ENCODE results near the gene PRKN. TPM values are rescaled to one million over a fixed set of nuclear protein-coding genes. Genes with fewer than 3 reads are reported as not detected.

Gene PRKN
- total and polyA plus RNA-seq, 2 experiments from 2014 or later, result 0.10 to 0.84 TPM

- TF ChIP-seq ETS1 (IDR thresholded peaks at IDR 0.05), result no peak
- TF ChIP-seq JUNB (IDR thresholded peaks at IDR 0.05; ENCODE audit: unreplicated experiment), result no peak
- no peak for TF ChIP-seq POLR2AphosphoS5 (IDR thresholded peaks at IDR 0.05; ENCODE audit: low read depth)
- no peak for TF ChIP-seq EZH2phosphoT487 (IDR thresholded peaks at IDR 0.05; ENCODE audit: unreplicated experiment)
- TF ChIP-seq ZNF114 (CRISPR knock-in tag; IDR thresholded peaks at IDR 0.05), result no peak
- TF ChIP-seq CTCF (conservative IDR thresholded peaks at IDR 0.05; ENCODE audit: low read depth in 2 of 2), result no peak
- TF ChIP-seq CREB1 (CRISPR knock-in tag; IDR thresholded peaks at IDR 0.05; ENCODE audit: low read depth), result no peak
Observed at GRCh38 chr6:161547617-161548016, 1179.9 kb downstream of the PRKN start (continued).

GRCh38 chr6:161546632-161547031 is 1180.9 kb downstream of the PRKN start:
- peaks cover 3% of the 10 kb centered on the region; the same call in 1 of the 2 replicates for H3K9me2 ChIP-seq (ENCODE audit: insufficient read depth)

GRCh38 chr6:161545741-161546140 is 1181.8 kb downstream of the PRKN start:
- Mint-ChIP-seq H3K4me1 (peaks cover 22% of the 10 kb centered on the region), H3K9me3 (no peaks in the 10 kb centered on the region; the same call in 2 of the 3 replicates), H3K27me3 (ENCODE audit: insufficient read depth, low read depth, poor library complexity) (no peaks in the 10 kb centered on the region), H3K27ac (no peak overlapping the region), H3K4me3 (no peak overlapping the region), H3K36me3 (ENCODE audit: low read depth) (no peaks in the 10 kb centered on the region)
- H3K4me3 ChIP-seq, result no peak overlapping the region
- TF ChIP-seq ZNF462 (CRISPR knock-in tag; IDR thresholded peaks at IDR 0.05) (no peak), CREB1 (CRISPR knock-in tag; IDR thresholded peaks at IDR 0.05; ENCODE audit: low read depth) (no peak), EZH2phosphoT487 (IDR thresholded peaks at IDR 0.05; ENCODE audit: unreplicated experiment) (no peak), POLR2AphosphoS5 (IDR thresholded peaks at IDR 0.05; ENCODE audit: low read depth) (no peak), ZNF331 (CRISPR knock-in tag; IDR thresholded peaks at IDR 0.05; ENCODE audit: low read depth) (no peak)
- no peaks in the 10 kb centered on the region for H3K36me3 ChIP-seq (ENCODE audit: insufficient read depth)
- no peak overlapping the region for H3K4me2 ChIP-seq
- ATAC-seq, result no peak
- H3K79me2 ChIP-seq (replicated peaks; ENCODE audit: insufficient read depth), result no peaks in the 10 kb centered on the region
- no peaks in the 10 kb centered on the region for H3F3A ChIP-seq (replicated peaks; ENCODE audit: low read depth)
- no peak overlapping the region for H2AFZ ChIP-seq
- H3K27me3 ChIP-seq (ENCODE audit: insufficient read depth), result no peaks in the 10 kb centered on the region
- no peak overlapping the region for H3K27ac ChIP-seq (ENCODE audit: low read depth)
- no peaks in the 10 kb centered on the region for H3K9me2 ChIP-seq (ENCODE audit: insufficient read depth)
- 0 out of 2 replicates have a peak, but pooled peaks cover 2% of the 10 kb centered on the region for H3K4me1 ChIP-seq (ENCODE audit: insufficient read depth)
- DNase-seq (ENCODE audit: low spot score), result no peak
- H4K20me1 ChIP-seq (replicated peaks; ENCODE audit: insufficient read depth), result no peaks in the 10 kb centered on the region

More at GRCh38 chr6:161546632-161547031, 1180.9 kb downstream of the PRKN start:
- Mint-ChIP-seq H3K4me1 (peaks cover 22% of the 10 kb centered on the region), H3K36me3 (ENCODE audit: low read depth) (no peaks in the 10 kb centered on the region), H3K27ac (no peak overlapping the region), H3K9me3 (peaks cover 2% of the 10 kb centered on the region; the same call in 2 of the 3 replicates), H3K27me3 (ENCODE audit: insufficient read depth, low read depth, poor library complexity) (peaks cover under 1% of the 10 kb centered on the region), H3K4me3 (no peak overlapping the region)
- no peak for TF ChIP-seq STAT1 (IDR thresholded peaks at IDR 0.05; ENCODE audit: unreplicated experiment)
- ATAC-seq, result no peak
- Histone ChIP-seq H2AFZ (no peak overlapping the region), H3K79me2 (replicated peaks; ENCODE audit: insufficient read depth) (no peaks in the 10 kb centered on the region), H3K4me3 (no peak overlapping the region), H3K4me1 (ENCODE audit: insufficient read depth) (0 out of 2 replicates have a peak, but pooled peaks cover 2% of the 10 kb centered on the region), H3K36me3 (ENCODE audit: insufficient read depth) (no peaks in the 10 kb centered on the region), H3K27me3 (ENCODE audit: insufficient read depth) (no peaks in the 10 kb centered on the region), H4K20me1 (replicated peaks; ENCODE audit: insufficient read depth) (no peaks in the 10 kb centered on the region), H3F3A (replicated peaks; ENCODE audit: low read depth) (no peaks in the 10 kb centered on the region), H3K4me2 (no peak overlapping the region), H3K27ac (ENCODE audit: low read depth) (no peak overlapping the region)
- DNase-seq (ENCODE audit: low spot score), result no peak

All from GM23338 (cell line).